Upper lobe of right lung (tissue), 1 donor: ENCODE results near the gene FMOD. TPM values are rescaled to one million over a fixed set of nuclear protein-coding genes. Genes with fewer than 3 reads are reported as not detected.

Experiments used
- ATAC-seq: fragments of 200-7000 bp; cut with Tn5 transposase; one replicate; pipeline ENCODE4 v1.9.1; 2020; ENCODE audit warnings: mild to moderate bottlenecking, moderate library complexity
- DNase-seq: peaks from one replicate; pipeline ENCODE4 v3.0.0-alpha.2; 2020
- H3K27ac ChIP-seq: fragments of 200-600 bp; one replicate; pipeline ENCODE4 v1.8.0; 2022
- H3K27me3 ChIP-seq: fragments of 200-600 bp; one replicate; pipeline ENCODE4 v1.8.0; 2022; ENCODE audit warnings: mild to moderate bottlenecking
- H3K36me3 ChIP-seq: fragments of 200-600 bp; one replicate; pipeline ENCODE4 v1.8.0; 2022
- H3K4me1 ChIP-seq: fragments of 200-600 bp; one replicate; pipeline ENCODE4 v1.8.0; 2022
- H3K4me3 ChIP-seq: fragments of 200-600 bp; one replicate; pipeline ENCODE4 v1.8.0; 2022; ENCODE audit warnings: mild to moderate bottlenecking
- H3K9me3 ChIP-seq: fragments of 200-600 bp; one replicate; pipeline ENCODE4 v1.8.0; 2022
- intact Hi-C: fragments of 100-400 bp; cut with DNase I; formaldehyde crosslinking; loops from one replicate; pipeline ENCODE4 v1.11.0; 2022
- total RNA-seq: library from RNA; stranded (reverse); fragmentation: NEBNext Ultra II Directional; extraction: Animal tissue kit (Norgen Biotek cat#: 25700); gene quantifications from one replicate; pipeline ENCODE4 v1.2.1, GENCODE V29; 2021
- TF ChIP-seq, protein P1 (sequence below): fragments of 200-600 bp; IDR thresholded peaks from one replicate; pipeline ENCODE4 v1.8.0; 2022; ENCODE audit warnings: antibody characterized with exemption
- donor health status: DM: no; HTN: yes; CAD: no; lungs with severe emphysema.

Gene FMOD
- total RNA-seq, 1 donor from 2014 or later, result 45.1 TPM

DNA sequence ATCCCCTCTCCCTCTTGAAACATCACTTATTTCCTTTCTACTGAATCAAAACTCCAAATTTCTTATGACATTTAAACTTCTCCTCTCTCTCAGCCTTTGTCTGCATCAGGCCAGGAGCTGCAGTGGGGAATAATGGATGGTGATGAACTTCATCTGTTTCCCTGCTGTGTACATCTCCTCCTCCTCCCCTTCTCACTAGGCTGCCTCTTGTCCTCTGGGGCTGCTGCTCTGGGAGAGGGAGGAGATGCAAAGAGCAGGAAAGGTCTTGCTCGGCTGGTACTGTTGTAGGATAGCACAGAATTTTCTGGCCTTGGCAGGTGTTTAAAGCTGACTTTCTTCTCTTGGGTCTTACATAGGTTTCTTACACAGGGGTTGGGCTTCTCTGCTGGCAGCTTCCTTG is 31.1 kb upstream of the FMOD start:
- TF ChIP-seq, protein P1, sequence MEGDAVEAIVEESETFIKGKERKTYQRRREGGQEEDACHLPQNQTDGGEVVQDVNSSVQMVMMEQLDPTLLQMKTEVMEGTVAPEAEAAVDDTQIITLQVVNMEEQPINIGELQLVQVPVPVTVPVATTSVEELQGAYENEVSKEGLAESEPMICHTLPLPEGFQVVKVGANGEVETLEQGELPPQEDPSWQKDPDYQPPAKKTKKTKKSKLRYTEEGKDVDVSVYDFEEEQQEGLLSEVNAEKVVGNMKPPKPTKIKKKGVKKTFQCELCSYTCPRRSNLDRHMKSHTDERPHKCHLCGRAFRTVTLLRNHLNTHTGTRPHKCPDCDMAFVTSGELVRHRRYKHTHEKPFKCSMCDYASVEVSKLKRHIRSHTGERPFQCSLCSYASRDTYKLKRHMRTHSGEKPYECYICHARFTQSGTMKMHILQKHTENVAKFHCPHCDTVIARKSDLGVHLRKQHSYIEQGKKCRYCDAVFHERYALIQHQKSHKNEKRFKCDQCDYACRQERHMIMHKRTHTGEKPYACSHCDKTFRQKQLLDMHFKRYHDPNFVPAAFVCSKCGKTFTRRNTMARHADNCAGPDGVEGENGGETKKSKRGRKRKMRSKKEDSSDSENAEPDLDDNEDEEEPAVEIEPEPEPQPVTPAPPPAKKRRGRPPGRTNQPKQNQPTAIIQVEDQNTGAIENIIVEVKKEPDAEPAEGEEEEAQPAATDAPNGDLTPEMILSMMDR, result no peak
- peak overlapping the region; percentile 51 for H3K27ac ChIP-seq
- no peaks in the 10 kb centered on the region for H3K27me3 ChIP-seq
- ATAC-seq, result no peak
- no peak overlapping the region for H3K4me3 ChIP-seq
- no peak for DNase-seq
- peaks cover 29% of the 10 kb centered on the region for H3K4me1 ChIP-seq
- no peaks in the 10 kb centered on the region for H3K36me3 ChIP-seq
- intact Hi-C loops, result no loop called here
- H3K9me3 ChIP-seq, result no peaks in the 10 kb centered on the region

DNA sequence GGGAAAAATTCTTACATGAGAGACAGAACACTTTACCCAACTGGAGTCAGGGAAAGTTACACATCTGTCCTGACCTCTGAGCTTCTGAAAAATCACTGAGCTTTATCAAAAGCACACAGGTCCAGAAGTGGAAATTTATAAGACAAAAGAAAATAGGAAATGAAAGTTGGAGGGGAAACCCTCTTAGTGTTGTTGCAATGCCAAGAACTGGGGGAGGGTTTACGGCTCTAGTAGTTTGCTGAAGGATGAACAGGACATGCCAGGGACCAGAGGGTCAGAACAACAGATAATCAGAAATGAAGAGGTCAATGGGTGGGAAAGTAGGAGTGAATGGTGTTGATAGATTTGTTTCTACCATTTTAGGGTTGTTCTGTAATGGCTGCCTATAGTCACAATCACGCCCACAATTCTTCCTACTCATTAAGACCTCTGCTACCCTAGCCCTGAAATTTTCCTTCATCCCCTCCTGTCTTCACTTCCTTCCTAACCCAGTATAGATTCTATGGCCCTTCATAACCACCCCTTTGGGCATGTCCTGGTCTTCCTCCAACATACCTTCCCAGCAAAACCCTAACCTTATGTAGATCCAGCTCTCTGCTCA is 30.3 kb upstream of the FMOD start:
- ATAC-seq (peak; percentile 81), DNase-seq (no peak)
- H3K36me3 ChIP-seq, result no peaks in the 10 kb centered on the region
- no peaks in the 10 kb centered on the region for H3K27me3 ChIP-seq
- H3K4me1 ChIP-seq, result peaks cover 29% of the 10 kb centered on the region
- H3K4me3 ChIP-seq, result no peak overlapping the region
- H3K27ac ChIP-seq, result peak overlapping the region; percentile 51
- TF ChIP-seq, protein P1, result no peak
- H3K9me3 ChIP-seq, result no peaks in the 10 kb centered on the region
- intact Hi-C loops, result no loop called here

DNA sequence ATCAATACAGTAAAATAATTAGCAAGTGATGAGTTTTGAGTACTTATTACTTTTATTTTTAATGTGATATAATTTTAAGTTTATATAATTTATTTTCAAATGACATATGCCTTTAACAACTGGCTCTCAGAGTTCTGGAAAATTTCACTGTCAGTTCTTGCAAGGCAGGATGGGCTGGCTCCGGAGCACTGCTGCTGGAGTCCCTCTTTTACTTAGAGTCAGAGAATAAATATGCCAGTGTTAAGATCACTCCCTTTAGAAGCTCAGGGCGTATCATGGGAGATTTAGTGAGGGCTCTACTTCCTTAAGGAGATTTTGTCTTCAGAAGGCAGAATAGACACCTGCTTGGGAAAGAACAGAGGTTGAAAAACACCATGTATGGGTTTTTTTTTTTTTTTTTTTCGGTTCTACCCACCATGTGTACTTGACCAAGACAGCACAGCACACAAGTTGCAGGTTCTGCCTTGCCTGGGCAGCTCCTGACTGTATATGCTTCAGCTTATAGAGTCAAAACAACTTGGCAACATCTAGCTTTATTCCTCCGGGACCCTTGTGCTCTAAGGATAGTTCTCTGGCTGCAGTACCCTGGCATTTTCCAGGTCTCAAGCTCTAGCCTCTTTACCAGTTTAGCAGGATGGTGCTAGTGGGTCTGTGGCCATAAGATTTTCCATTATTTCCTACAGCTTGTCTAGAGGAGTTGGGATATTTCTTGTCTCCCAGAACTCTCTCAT is 29.7 kb upstream of the FMOD start:
- no peaks in the 10 kb centered on the region for H3K36me3 ChIP-seq
- H3K9me3 ChIP-seq, result no peaks in the 10 kb centered on the region
- peaks cover 29% of the 10 kb centered on the region for H3K4me1 ChIP-seq
- ATAC-seq, result no peak
- DNase-seq, result no peak
- H3K27me3 ChIP-seq, result no peaks in the 10 kb centered on the region
- H3K27ac ChIP-seq, result peak overlapping the region; percentile 58
- TF ChIP-seq, protein P1, result no peak
- no peak overlapping the region for H3K4me3 ChIP-seq
- intact Hi-C loops, result no loop called here

DNA sequence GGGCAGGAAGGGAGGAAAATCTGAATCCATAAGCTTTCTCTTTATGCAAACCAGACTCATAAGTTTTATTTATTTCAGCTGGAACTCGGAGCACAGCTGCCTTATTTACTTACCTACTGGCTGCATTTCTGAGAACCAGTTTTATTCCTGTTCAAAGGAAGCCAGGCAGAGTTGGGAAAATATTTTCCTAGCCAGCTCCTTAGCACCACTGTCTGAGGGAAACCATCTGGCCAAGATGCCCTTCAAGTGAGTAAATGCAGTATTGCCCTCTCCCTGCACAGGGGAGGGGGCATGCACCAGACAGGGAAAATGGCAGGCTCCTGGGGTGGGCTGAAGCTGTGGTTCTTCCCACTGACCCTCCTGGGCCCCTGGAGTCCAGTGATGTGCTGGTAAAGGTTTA is 28.9 kb upstream of the FMOD start:
- TF ChIP-seq, protein P1, result no peak
- peak; percentile 21 for ATAC-seq
- Histone ChIP-seq H3K36me3 (no peaks in the 10 kb centered on the region), H3K9me3 (no peaks in the 10 kb centered on the region), H3K4me3 (no peak overlapping the region), H3K4me1 (peaks cover 33% of the 10 kb centered on the region), H3K27me3 (no peaks in the 10 kb centered on the region), H3K27ac (peak overlapping the region; percentile 58)
- DNase-seq, result no peak
- intact Hi-C loops, result no loop called here

DNA sequence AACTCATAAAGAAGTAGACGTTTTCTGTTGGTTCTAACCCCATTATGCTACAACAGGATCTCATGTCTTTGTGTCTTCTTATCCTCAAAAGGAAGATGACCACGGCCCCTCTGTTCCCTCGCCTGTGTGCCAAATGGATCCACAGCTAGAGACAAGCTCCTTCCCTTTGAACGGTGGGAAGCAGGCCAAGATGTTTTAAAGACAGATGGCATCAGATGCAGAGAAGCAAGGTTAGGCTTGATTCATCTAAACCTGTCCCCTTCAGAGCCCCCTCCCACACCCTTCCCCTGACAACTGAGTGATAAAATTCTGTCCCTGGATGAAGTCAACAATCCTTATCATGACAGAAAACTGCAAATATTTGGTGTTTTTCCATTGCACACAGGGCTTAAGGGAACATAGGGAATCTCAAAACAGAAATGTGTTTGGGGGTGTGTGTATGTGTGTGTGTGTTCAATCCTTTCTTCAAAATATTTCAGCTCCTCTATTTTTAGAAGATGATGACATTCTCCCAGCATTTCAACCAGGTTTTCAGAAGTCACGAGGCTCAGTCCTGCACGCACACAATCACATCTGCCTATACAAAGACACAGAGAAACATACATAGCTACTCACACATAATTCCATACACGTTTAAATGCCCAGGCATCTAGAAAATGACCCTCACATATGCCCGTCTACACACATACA is 27.8 kb upstream of the FMOD start:
- no peak for DNase-seq
- intact Hi-C loops, result no loop called here
- ATAC-seq, result no peak

More for the DNA sequence above, 27.8 kb upstream of the FMOD start:
- Histone ChIP-seq H3K27me3 (no peaks in the 10 kb centered on the region), H3K27ac (peak overlapping the region; percentile 58), H3K4me3 (no peak overlapping the region), H3K36me3 (no peaks in the 10 kb centered on the region), H3K9me3 (no peaks in the 10 kb centered on the region), H3K4me1 (peaks cover 44% of the 10 kb centered on the region)
- TF ChIP-seq, protein P1, result no peak
